Measurements from ENCODE around the gene RTN4.

RTN4 gene

GRCh38 chr2:54962935-54963440 lies 87.3 kb downstream of the RTN4 start:
- no peak for TF ChIP-seq EGR1 (IDR thresholded peaks at IDR 0.05)
- no peak for TF ChIP-seq TCF12 (IDR thresholded peaks at IDR 0.05; ENCODE audit: low read depth)
- TF ChIP-seq ZBTB7A (IDR thresholded peaks at IDR 0.05; ENCODE audit: low read depth), result no peak
- TF ChIP-seq, protein P1, sequence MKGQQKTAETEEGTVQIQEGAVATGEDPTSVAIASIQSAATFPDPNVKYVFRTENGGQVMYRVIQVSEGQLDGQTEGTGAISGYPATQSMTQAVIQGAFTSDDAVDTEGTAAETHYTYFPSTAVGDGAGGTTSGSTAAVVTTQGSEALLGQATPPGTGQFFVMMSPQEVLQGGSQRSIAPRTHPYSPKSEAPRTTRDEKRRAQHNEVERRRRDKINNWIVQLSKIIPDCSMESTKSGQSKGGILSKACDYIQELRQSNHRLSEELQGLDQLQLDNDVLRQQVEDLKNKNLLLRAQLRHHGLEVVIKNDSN (IDR thresholded peaks at IDR 0.05), result no peak
- no peak for TF ChIP-seq FOXM1 (IDR thresholded peaks at IDR 0.05; ENCODE audit: borderline replicate concordance, low read depth)
- TF ChIP-seq RAD21 (IDR thresholded peaks at IDR 0.05; ENCODE audit: low read depth), result no peak
- no peak for TF ChIP-seq YY1 (IDR thresholded peaks at IDR 0.05; ENCODE audit: low read depth)
- no peak for TF ChIP-seq EP300 (IDR thresholded peaks at IDR 0.05; ENCODE audit: borderline replicate concordance)
- no peak for TF ChIP-seq MAX (IDR thresholded peaks at IDR 0.05)
- no peak for TF ChIP-seq CREB1 (IDR thresholded peaks at IDR 0.05; ENCODE audit: low read depth)
- no peak for TF ChIP-seq TAF1 (IDR thresholded peaks at IDR 0.05; ENCODE audit: low read depth)
- no peak for TF ChIP-seq NFIC (IDR thresholded peaks at IDR 0.05)
- TF ChIP-seq CEBPB (IDR thresholded peaks at IDR 0.05), result no peak
- TF ChIP-seq TEAD4 (IDR thresholded peaks at IDR 0.05), result no peak

DNA sequence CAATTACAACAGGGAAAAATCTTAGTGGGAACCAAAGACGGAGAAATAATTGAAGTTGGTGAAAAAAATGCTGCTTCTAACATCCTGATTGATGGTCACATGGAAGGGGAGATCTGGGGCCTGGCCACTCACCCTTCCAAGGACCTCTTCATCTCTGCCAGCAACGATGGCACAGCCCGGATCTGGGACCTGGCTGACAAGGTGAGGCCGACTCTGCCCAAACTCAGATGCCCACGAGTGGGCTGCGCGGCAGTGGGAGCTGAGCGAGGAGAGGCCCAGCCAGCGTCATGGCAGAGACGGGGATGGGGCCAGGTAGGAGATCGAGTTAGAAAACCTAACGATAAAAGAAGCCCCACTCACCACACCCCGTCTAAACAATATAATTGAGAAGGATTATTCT lies 87.7 kb downstream of the RTN4 start:
- TF ChIP-seq CEBPB (IDR thresholded peaks at IDR 0.05), result no peak
- no peak for TF ChIP-seq TEAD4 (IDR thresholded peaks at IDR 0.05)
- no peak for TF ChIP-seq FOXM1 (IDR thresholded peaks at IDR 0.05; ENCODE audit: borderline replicate concordance, low read depth)
- no peak for TF ChIP-seq CREB1 (IDR thresholded peaks at IDR 0.05; ENCODE audit: low read depth)
- TF ChIP-seq REST (IDR thresholded peaks at IDR 0.05; ENCODE audit: low read depth), result no peak
- no peak for TF ChIP-seq RAD21 (IDR thresholded peaks at IDR 0.05; ENCODE audit: low read depth)
- TF ChIP-seq EGR1 (IDR thresholded peaks at IDR 0.05), result no peak
- no peak for TF ChIP-seq NFIC (IDR thresholded peaks at IDR 0.05)
- TF ChIP-seq YY1 (IDR thresholded peaks at IDR 0.05; ENCODE audit: low read depth), result no peak

DNA sequence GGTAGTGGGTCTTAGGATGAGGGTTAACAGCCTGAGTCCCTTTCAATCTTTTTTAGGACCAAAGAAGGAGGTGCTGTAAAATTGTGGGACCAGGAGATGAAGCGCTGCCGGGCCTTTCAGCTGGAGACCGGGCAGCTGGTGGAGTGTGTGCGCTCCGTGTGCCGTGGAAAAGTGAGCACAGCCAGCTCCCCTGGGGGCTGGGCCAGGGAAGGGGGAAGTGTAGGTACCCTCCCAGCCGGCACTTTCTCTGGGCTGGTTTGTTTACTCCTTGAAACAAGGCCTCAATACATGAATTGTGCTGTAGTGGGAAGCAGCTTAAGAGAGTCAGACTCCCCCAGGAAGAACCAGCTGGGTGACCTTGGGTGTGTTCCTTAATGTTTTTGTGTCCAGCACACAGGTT lies 90.1 kb downstream of the RTN4 start:
- TF ChIP-seq YY1 (IDR thresholded peaks at IDR 0.05; ENCODE audit: low read depth) (no peak), CREB1 (IDR thresholded peaks at IDR 0.05; ENCODE audit: low read depth) (no peak), FOXM1 (IDR thresholded peaks at IDR 0.05; ENCODE audit: borderline replicate concordance, low read depth) (no peak), RAD21 (IDR thresholded peaks at IDR 0.05; ENCODE audit: low read depth) (no peak), REST (IDR thresholded peaks at IDR 0.05; ENCODE audit: low read depth) (no peak), ZBTB7A (IDR thresholded peaks at IDR 0.05; ENCODE audit: low read depth) (no peak), CEBPB (IDR thresholded peaks at IDR 0.05) (no peak), TCF12 (IDR thresholded peaks at IDR 0.05; ENCODE audit: low read depth) (no peak), EP300 (IDR thresholded peaks at IDR 0.05; ENCODE audit: borderline replicate concordance) (no peak), MAX (IDR thresholded peaks at IDR 0.05) (no peak), TEAD4 (IDR thresholded peaks at IDR 0.05) (no peak), EGR1 (IDR thresholded peaks at IDR 0.05) (no peak), TAF1 (IDR thresholded peaks at IDR 0.05; ENCODE audit: low read depth) (no peak), NFIC (IDR thresholded peaks at IDR 0.05) (no peak)
- TF ChIP-seq, protein P1 (IDR thresholded peaks at IDR 0.05), result no peak

DNA sequence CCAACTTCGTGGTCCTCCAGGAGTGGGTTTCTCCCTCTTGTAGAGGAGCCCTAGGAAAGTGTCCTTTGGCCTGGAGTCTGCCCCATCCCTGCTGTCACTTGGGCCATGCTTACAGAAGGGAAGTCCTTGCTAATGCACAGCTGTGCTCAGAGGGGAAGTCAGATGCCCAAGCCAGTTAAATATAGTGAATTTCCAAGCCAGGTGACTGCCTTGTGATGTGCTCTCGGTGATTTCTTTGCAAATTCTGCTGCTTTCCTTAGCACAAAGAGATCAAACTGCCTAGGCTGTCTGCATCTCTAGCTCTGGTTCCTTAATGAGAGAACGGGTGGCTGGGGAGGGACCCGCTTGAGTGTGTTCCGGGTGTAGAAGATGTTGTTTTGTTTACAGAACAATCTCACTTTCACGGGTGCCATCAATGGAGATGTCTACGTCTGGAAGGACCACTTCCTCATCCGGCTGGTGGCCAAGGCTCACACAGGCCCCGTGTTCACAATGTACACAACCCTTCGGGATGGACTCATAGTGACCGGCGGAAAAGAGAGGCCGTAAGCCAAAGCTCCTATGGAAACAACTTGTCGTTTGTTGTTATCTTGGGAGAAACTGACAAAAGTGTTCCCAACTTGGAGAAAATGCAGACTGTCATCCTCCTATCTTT lies 91.4 kb downstream of the RTN4 start:
- TF ChIP-seq REST (IDR thresholded peaks at IDR 0.05; ENCODE audit: low read depth), result no peak
- no peak for TF ChIP-seq EGR1 (IDR thresholded peaks at IDR 0.05)
- no peak for TF ChIP-seq EP300 (IDR thresholded peaks at IDR 0.05; ENCODE audit: borderline replicate concordance)
- no peak for TF ChIP-seq YY1 (IDR thresholded peaks at IDR 0.05; ENCODE audit: low read depth)
- no peak for TF ChIP-seq CEBPB (IDR thresholded peaks at IDR 0.05)
